ENCODE results near the gene DNAH12.

- no peak for TF ChIP-seq EZH2phosphoT487 (IDR thresholded peaks at IDR 0.05; ENCODE audit: borderline replicate concordance)
- TF ChIP-seq, protein P1, sequence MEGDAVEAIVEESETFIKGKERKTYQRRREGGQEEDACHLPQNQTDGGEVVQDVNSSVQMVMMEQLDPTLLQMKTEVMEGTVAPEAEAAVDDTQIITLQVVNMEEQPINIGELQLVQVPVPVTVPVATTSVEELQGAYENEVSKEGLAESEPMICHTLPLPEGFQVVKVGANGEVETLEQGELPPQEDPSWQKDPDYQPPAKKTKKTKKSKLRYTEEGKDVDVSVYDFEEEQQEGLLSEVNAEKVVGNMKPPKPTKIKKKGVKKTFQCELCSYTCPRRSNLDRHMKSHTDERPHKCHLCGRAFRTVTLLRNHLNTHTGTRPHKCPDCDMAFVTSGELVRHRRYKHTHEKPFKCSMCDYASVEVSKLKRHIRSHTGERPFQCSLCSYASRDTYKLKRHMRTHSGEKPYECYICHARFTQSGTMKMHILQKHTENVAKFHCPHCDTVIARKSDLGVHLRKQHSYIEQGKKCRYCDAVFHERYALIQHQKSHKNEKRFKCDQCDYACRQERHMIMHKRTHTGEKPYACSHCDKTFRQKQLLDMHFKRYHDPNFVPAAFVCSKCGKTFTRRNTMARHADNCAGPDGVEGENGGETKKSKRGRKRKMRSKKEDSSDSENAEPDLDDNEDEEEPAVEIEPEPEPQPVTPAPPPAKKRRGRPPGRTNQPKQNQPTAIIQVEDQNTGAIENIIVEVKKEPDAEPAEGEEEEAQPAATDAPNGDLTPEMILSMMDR (conservative IDR thresholded peaks at IDR 0.05; ENCODE audit: low read length) = no peak
Measured at GRCh38 chr3:57386307-57386706, 157.8 kb downstream of the DNAH12 start.
